TTC549 (cell line): ENCODE results near the gene ADGRA3.
"Not testable (repeated sequence)": the region's sequence is repeated elsewhere in the genome, so short reads cannot be mapped to it uniquely, and the experiment has no call there.

Source experiments
- FAIRE-seq: peaks from 2 replicates; lab custom pipeline; 2012; peaks lifted over from hg19 to GRCh38; lab: Jason Lieb, UNC

The ADGRA3 gene

GRCh38 chr4:22480675-22481327 lies 35.1 kb downstream of the ADGRA3 start:
- no peak for FAIRE-seq

- FAIRE-seq: no peak
These were observed 37.4 kb downstream of the ADGRA3 start for GRCh38 chr4:22478426-22478825.

GRCh38 chr4:22477813-22478182 lies 38.1 kb downstream of the ADGRA3 start:
- no peak for FAIRE-seq

GRCh38 chr4:22477136-22477812 lies 38.6 kb downstream of the ADGRA3 start:
- no peak for FAIRE-seq

DNA sequence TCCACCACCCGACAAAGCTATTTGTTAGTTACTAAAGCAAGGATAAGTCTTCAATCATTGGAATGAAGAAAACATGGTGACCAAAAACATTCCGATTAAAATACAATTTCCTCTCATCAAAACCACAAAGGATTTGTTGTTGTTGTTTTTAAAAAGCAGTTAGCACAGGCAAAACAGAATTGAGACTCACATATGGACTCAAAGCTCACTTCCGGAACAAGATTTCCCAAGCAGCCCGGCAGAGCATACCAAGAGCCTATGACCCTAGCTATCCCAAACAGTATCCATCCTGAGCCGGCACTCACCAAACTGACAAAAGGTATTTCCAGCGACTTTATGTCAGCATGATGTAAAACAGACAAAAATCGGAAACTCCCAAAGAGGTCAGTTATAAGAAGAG lies 39.9 kb downstream of the ADGRA3 start:
- FAIRE-seq: no peak

DNA sequence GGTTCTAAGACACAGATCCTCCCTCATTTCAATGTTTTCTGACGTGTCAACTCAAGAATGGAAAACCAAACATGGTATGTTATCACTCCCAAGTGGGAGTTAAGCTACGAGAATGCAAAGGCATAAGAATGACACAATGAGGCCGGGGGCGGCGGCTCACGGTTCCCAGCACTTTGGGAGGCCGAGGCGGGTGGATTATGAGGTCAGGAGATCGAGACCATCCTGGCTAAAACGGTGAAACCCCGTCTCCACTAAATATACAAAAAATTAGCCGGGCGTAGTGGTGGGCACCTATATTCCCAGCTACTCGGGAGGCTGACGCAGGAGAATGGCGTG lies 40.6 kb downstream of the ADGRA3 start:
- not testable (repeated sequence) for FAIRE-seq

DNA sequence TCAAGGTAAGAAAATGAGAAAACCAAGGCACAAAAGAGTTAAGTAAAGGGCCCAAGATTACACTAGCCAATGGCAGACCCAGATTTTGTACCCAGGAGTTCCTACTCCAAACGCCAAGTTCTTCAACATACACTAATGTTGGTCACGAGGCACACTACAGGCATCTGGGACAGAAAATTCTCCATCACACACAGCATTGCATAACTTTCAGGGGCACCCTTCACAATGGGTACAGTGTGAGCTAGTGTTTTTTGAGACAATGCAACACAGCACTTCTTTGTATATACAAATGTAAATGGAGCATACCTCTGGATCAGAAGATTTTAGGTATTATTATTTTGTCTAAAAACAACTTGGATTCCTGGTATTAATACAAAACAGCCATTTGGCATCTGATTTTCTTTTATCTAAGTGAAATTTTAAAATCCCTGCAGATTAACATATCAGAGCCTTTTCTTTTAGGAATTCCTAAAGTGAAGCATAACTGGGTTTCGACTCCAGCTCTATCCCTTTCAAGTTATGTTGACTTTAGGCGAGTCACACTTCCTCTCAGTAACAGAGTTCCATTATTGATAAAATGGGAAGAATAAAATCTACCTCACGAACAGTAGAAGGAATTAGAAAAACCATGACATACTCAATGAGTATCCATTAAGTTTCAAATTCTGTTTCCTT lies 41.1 kb downstream of the ADGRA3 start:
- FAIRE-seq: no peak

- no peak for FAIRE-seq
These were observed 42.6 kb downstream of the ADGRA3 start for GRCh38 chr4:22473268-22473667.

DNA sequence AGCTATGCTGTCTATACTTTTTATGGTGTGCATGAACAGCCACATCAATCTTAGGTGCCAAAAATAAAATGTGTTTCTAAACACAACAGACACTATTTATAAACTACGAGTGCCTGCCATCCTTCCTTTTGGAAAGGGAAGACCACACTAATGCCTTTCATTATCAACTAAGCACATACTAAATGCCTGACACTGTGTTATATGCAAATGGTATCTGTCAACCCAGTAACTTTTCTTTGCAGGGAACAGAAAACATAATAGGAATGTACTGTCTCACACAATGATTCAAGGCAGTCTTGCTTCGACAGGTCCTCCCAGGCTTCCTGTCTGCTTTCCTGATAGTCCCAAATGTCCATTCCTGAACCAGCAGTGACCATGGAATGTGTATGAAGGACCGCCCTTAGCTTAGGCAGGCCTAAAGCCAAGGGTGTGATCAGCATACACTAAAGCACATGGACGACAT lies 43.8 kb downstream of the ADGRA3 start:
- no peak for FAIRE-seq

DNA sequence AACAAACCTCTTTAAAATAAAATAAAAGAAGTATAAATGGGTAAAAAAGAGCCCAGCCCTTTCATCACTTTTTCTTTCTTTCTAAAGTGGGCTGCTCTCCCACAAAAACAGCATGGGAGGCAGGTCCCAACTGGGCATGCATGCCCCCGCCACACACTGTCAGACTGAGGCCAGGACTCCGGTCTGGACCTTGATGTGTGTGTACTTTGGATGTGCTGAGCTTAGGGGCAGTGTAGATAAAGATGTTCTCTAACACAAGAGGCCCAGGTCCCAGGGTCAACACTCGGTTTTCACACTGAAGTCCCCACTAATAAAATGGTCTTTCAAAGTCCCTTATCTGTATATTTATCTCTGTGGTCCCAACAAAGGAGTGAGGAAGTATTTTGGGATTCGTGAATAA lies 44.4 kb downstream of the ADGRA3 start:
- no peak for FAIRE-seq

- no peak for FAIRE-seq
These were observed 49.3 kb downstream of the ADGRA3 start for GRCh38 chr4:22466581-22466980.

- FAIRE-seq: no peak
These were observed 49.9 kb downstream of the ADGRA3 start for GRCh38 chr4:22465996-22466395.

DNA sequence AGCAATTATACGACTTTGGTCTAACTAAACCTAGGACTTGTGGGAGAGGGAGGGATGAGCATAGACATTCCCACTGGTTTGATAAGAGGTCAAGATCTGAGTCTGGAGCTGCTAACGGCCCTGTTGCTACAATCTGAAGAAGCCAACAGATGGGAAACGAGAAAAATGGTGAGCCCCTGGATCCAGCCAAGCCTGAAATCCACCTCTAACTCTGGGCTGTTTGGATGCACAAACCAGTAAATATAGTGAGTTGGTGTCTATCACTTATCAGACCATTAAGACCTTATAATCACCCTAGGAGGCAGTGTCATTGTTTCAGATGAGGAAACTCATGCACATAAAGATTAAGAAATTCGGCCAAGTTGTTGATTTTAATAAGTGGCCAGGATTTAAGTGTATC lies 50.5 kb downstream of the ADGRA3 start:
- no peak for FAIRE-seq

- no peak for FAIRE-seq
These were observed 52.7 kb downstream of the ADGRA3 start for GRCh38 chr4:22463179-22463578.

- no peak for FAIRE-seq
These were observed 53.2 kb downstream of the ADGRA3 start for GRCh38 chr4:22462688-22463087.

DNA sequence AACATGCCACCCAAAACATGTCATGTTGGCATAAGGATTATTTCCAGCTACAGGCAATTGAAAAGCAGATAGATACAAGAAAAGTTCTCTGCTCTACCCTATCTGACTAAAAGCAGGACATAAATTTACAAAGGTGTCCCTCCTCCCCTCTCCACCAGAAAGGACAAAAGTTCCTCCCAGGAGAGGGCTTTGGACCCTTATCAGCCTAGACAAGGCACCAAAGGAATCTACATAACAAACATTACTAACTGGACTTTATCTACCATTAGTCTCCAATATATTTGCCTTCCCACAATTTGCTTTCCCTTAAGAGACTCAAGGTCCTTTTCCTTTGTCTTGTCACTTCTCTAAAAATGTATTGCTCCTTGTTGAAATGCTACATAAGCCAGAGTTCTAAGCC lies 55.6 kb downstream of the ADGRA3 start:
- FAIRE-seq: no peak

DNA sequence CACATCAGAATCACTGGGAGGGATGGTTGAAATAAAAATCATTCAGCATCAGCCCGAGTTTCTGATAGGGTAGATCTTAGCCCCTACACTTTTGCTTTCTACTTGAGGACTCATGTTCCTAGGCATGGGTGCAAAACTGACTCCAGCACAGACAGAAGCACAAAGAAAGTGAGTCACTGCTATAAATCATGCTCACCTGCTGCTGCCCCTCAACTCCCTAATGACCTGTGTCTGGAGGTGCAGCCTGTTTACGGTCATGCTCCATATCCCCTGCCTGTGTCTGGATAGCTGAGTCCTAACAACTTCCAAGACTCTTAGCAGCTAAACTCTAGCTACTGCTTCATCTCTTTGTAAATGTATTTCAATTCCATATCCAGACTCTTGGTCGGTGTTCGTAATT lies 57.8 kb downstream of the ADGRA3 start:
- FAIRE-seq: no peak

DNA sequence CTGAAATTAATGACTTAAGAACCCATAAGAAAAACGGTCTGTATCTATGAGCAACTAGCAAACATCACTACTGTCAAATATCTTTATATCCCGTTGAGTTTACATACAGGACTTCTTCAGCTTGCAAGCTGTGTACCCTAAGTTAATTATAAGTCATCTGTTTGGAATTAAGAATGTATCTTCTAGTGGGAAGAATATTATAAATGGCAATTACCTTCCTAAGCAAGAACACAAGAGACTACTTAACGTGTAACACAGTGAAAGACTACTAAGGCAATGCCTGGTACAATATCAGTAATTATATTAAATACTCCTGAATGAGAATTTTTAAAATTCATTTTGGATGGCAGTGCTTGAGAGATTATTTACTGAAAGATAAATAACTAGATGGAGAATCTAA lies 58.5 kb downstream of the ADGRA3 start:
- FAIRE-seq: no peak

DNA sequence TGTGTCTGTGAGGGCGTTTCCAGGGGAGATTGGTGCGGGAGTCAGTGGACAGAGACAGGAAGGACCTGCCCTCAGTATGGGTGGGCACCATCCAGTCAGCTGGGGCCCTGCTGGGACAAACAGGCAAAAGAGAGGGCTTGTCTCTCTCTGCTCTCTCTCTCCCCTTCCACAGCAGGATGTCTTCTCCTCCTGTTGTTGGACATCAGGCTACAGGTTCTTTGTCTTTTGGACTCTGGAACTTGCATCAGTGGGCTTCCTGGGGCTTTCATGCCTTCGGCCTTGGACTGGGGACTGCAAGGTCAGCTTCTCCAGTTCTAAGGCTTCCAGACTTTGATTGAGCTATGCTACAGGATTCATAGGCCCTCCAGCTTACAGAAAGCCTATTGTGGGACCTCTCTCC lies 59.6 kb downstream of the ADGRA3 start:
- FAIRE-seq: no peak

DNA sequence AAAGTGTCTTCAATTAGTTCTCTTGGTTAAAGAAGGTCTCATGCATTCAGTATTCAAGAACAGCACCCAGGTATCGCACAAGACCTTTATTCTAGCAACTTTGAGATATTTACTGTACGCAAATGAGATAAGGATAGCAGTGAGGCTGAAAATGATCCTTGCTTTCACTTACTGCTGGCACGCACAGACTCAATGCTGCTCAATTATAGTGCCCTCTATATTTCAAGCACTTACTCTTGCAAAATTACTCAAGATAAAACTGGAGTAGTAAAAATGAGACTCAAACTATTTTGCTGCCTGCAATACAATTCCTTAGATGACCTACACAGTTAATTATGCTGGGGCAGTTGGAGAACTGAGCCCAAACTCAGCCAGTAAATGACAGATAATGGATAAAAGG lies 60.9 kb downstream of the ADGRA3 start:
- FAIRE-seq: no peak

DNA sequence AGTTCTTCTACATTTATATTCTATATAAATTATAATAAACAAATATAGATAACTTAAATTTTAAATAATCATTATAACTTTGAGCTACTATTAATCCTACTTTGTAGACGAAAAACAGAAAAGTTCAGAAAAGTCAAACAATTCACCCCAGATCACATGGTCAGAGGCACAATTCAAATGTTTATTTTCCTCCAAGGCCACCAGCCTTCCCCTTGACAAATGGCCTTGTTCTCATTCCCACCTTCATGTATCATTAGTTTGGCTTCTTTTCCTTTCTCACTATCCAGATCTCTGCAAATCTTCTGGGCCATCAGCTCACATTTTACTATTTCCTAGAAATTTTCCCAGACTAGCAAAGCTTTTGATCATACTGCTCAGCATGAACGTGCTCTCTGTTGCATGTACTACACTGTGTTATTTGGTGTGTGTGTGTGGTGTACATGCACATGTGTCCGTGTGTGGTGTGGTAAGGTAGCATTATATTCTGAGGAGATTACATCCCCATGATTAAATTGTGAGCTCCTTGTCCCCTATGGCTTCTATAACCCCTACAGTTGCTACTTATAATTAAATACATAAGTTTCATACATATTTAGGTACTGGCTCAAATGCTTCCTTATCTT lies 61.5 kb downstream of the ADGRA3 start:
- FAIRE-seq: no peak

GRCh38 chr4:22444813-22445212 lies 71.1 kb downstream of the ADGRA3 start:
- FAIRE-seq: no peak

- FAIRE-seq: no peak
These were observed 72.9 kb downstream of the ADGRA3 start for GRCh38 chr4:22442956-22443355.
